GM21737 (cell line): ENCODE results near the gene PBX1.

ENCODE experiments used
- ATAC-seq: cut with Tn5 transposase; IDR thresholded peaks from one replicate; pipeline ENCODE4 v1.9.1; 2021; ENCODE audit warnings: mild to moderate bottlenecking, moderate library complexity; ENCODE audit not compliant: unreplicated experiment

Gene PBX1

GRCh38 chr1:164901031-164901430 is 342.0 kb downstream of the PBX1 start:
- ATAC-seq: no peak
